HG03045 (cell line): Measurements from ENCODE around the gene MIA2.
"Not testable (repeated sequence)": the region's sequence is repeated elsewhere in the genome, so short reads cannot be mapped to it uniquely, and the experiment has no call there.

ENCODE experiments used
- ATAC-seq: cut with Tn5 transposase; IDR thresholded peaks from one replicate; pipeline ENCODE4 v1.9.1; 2021; ENCODE audit warnings: mild to moderate bottlenecking, moderate library complexity; ENCODE audit not compliant: unreplicated experiment

Gene MIA2

GRCh38 chr14:39319381-39319780 lies 85.7 kb downstream of the MIA2 start:
- ATAC-seq, result no peak

- no peak for ATAC-seq
These were observed 86.6 kb downstream of the MIA2 start for GRCh38 chr14:39320318-39320717.

- no peak for ATAC-seq
These were observed 89.1 kb downstream of the MIA2 start for GRCh38 chr14:39322807-39323206.

GRCh38 chr14:39324097-39324496 lies 90.4 kb downstream of the MIA2 start:
- ATAC-seq, result no peak

- no peak for ATAC-seq
These were observed 105.3 kb downstream of the MIA2 start for GRCh38 chr14:39339003-39339402.

- not testable (repeated sequence) for ATAC-seq
These were observed 107.4 kb downstream of the MIA2 start for GRCh38 chr14:39341126-39341525.

- no peak for ATAC-seq
These were observed 109.1 kb downstream of the MIA2 start for GRCh38 chr14:39342768-39343167.

- ATAC-seq, result no peak
These were observed 109.9 kb downstream of the MIA2 start for GRCh38 chr14:39343614-39344013.

- ATAC-seq, result no peak
These were observed 117.2 kb downstream of the MIA2 start for GRCh38 chr14:39350866-39351265.

- no peak for ATAC-seq
These were observed 118.0 kb downstream of the MIA2 start for GRCh38 chr14:39351708-39352107.

GRCh38 chr14:39359069-39359468 lies 125.4 kb downstream of the MIA2 start:
- not testable (repeated sequence) for ATAC-seq

GRCh38 chr14:39360316-39360715 lies 126.6 kb downstream of the MIA2 start:
- no peak for ATAC-seq

- not testable (repeated sequence) for ATAC-seq
These were observed 127.8 kb downstream of the MIA2 start for GRCh38 chr14:39361556-39361955.

GRCh38 chr14:39364509-39364908 lies 130.8 kb downstream of the MIA2 start:
- ATAC-seq, result no peak

- ATAC-seq, result no peak
These were observed 131.6 kb downstream of the MIA2 start for GRCh38 chr14:39365354-39365753.

- no peak for ATAC-seq
These were observed 133.0 kb downstream of the MIA2 start for GRCh38 chr14:39366460-39367386.

GRCh38 chr14:39367387-39367751 lies 133.7 kb downstream of the MIA2 start:
- ATAC-seq, result no peak

GRCh38 chr14:39368261-39368959 lies 134.7 kb downstream of the MIA2 start:
- ATAC-seq, result no peak

GRCh38 chr14:39369029-39369428 lies 135.3 kb downstream of the MIA2 start:
- no peak for ATAC-seq

GRCh38 chr14:39370415-39370814 lies 136.7 kb downstream of the MIA2 start:
- ATAC-seq, result no peak

- ATAC-seq, result no peak
These were observed 138.9 kb downstream of the MIA2 start for GRCh38 chr14:39372656-39373055.

GRCh38 chr14:39374851-39375250 lies 141.1 kb downstream of the MIA2 start:
- no peak for ATAC-seq
